HepG2 (cell line): ENCODE data around the gene PELI3. TPM values are rescaled to one million over a fixed set of nuclear protein-coding genes. Genes with fewer than 3 reads are reported as not detected.

Source experiments
- BORCS8-MEF2B ChIP-seq: sonication (generic); formaldehyde crosslinking; IDR thresholded peaks from 2 replicates; pipeline ENCODE4 v1.8.0; 2022; ENCODE audit warnings: mild to moderate bottlenecking, missing genetic modification reagents
- ELF1 ChIP-seq: sonication (generic); formaldehyde crosslinking; IDR thresholded peaks from 2 replicates; pipeline ENCODE4 v1.4.0; 2020; ENCODE audit warnings: missing genetic modification reagents
- ETV6 ChIP-seq: sonication (generic); formaldehyde crosslinking; conservative IDR thresholded peaks from 2 replicates; pipeline ENCODE4 v1.4.0; 2020; ENCODE audit warnings: missing genetic modification reagents
- GABPA ChIP-seq, 2 experiments: IDR thresholded peaks; 2 replicates each; pipeline ENCODE4 v1.6.1; 2011 to 2016; ENCODE audit warnings: low read depth in 2 of 2, low read length in 1 of 2, missing biosample characterization in 1 of 2, missing genetic modification characterization in 1 of 2
- IRX3 ChIP-seq: sonication (generic); formaldehyde crosslinking; IDR thresholded peaks from 2 replicates; pipeline ENCODE4 v1.8.1; 2023; ENCODE audit warnings: mild to moderate bottlenecking, low read depth, missing genetic modification reagents, borderline replicate concordance
- POGZ ChIP-seq: sonication (generic); formaldehyde crosslinking; IDR thresholded peaks from 2 replicates; pipeline ENCODE4 v1.4.0; 2020; ENCODE audit warnings: mild to moderate bottlenecking, missing genetic modification reagents
- POLR2A ChIP-seq, 2 experiments: IDR thresholded peaks; 2 replicates each; pipeline ENCODE4 v1.6.1; 2011; ENCODE audit warnings: low read depth in 2 of 2, low read length in 2 of 2, mild to moderate bottlenecking in 1 of 2, moderate library complexity in 1 of 2; ENCODE audit not compliant: insufficient read depth in 1 of 2
- POLR2AphosphoS5 ChIP-seq: IDR thresholded peaks from 2 replicates; pipeline ENCODE4 v1.6.1; 2012; ENCODE audit warnings: low read depth, low read length
- PRPF4 ChIP-seq: fragments of 200-400 bp; formaldehyde crosslinking; IDR thresholded peaks from 2 replicates; pipeline ENCODE4 v1.6.1; 2016; ENCODE audit warnings: low read length, low read depth; ENCODE audit not compliant: poor library complexity, severe bottlenecking
- RAD21 ChIP-seq: fragments of 450-650 bp; formaldehyde crosslinking; IDR thresholded peaks from 2 replicates; pipeline ENCODE4 v1.5.0; 2020; ENCODE audit warnings: mild to moderate bottlenecking
- SKI ChIP-seq: fragments of 450-650 bp; IDR thresholded peaks from one replicate; pipeline ENCODE4 v1.6.1; 2018; ENCODE audit warnings: mild to moderate bottlenecking; ENCODE audit not compliant: partially characterized antibody
- STAG1 ChIP-seq: sonication (generic); formaldehyde crosslinking; IDR thresholded peaks from 2 replicates; pipeline ENCODE4 v1.4.0; 2020; ENCODE audit warnings: missing genetic modification reagents
- ZFX ChIP-seq: sonication (generic); formaldehyde crosslinking; IDR thresholded peaks from 2 replicates; pipeline ENCODE4 v1.4.0; 2020; ENCODE audit warnings: mild to moderate bottlenecking, low read depth, missing genetic modification reagents, moderate library complexity
- ZNF558 ChIP-seq: sonication (generic); formaldehyde crosslinking; IDR thresholded peaks from 2 replicates; pipeline ENCODE4 v1.9.0; 2022; ENCODE audit warnings: mild to moderate bottlenecking, missing genetic modification reagents, borderline replicate concordance
- polyA plus RNA-seq, 8 experiments: library from polyadenylated mRNA; depleted of rRNA in 3 of 8; stranded (reverse) in 7 of 8; unstranded in 1 of 8; fragments of >200 nt; fragmentation: Illumina TruSeq in 4 of 8; extraction: Trizol in 4 of 8; gene quantifications; 2 replicates each; pipeline versions ENCODE4 v1.2.1 to v1.2.3, GENCODE V29; 2011 to 2016; ENCODE audit warnings: low read depth in 4 of 8, missing spikeins in 1 of 8, mixed read lengths in 1 of 8; ENCODE audit not compliant: insufficient read depth in 1 of 8
- total RNA-seq, 5 experiments: library from RNA; depleted of rRNA; stranded (reverse); fragments of >200 nt; fragmentation: Illumina TruSeq; extraction: Trizol; gene quantifications; 2 replicates each; pipeline ENCODE4 v1.2.3, GENCODE V29; 2016; ENCODE audit warnings: low read depth in 1 of 5
- TF ChIP-seq, protein P1 (sequence below): sonication (generic); formaldehyde crosslinking; conservative IDR thresholded peaks from 2 replicates; pipeline ENCODE4 v1.4.0; 2020; ENCODE audit warnings: mild to moderate bottlenecking, missing genetic modification reagents, moderate library complexity
- TF ChIP-seq, protein P2 (sequence below): IDR thresholded peaks from 2 replicates; pipeline ENCODE4 v1.6.1; 2016; ENCODE audit warnings: low read depth, missing genetic modification reagents, missing compliant biosample characterization
- TF ChIP-seq, protein P3 (sequence below): sonication (generic); formaldehyde crosslinking; IDR thresholded peaks from 2 replicates; pipeline ENCODE4 v1.4.0; 2020; ENCODE audit warnings: mild to moderate bottlenecking, missing genetic modification reagents
- TF ChIP-seq, protein P4 (sequence below): conservative IDR thresholded peaks from 2 replicates; pipeline ENCODE4 v1.6.1; 2018; ENCODE audit warnings: missing genetic modification reagents

PELI3 gene
- total and polyA plus RNA-seq, 2 of the 13 experiments (the other 11 are each of a cell fraction or from before 2014, with no cell fraction given), result 2.0 to 4.0 TPM

DNA sequence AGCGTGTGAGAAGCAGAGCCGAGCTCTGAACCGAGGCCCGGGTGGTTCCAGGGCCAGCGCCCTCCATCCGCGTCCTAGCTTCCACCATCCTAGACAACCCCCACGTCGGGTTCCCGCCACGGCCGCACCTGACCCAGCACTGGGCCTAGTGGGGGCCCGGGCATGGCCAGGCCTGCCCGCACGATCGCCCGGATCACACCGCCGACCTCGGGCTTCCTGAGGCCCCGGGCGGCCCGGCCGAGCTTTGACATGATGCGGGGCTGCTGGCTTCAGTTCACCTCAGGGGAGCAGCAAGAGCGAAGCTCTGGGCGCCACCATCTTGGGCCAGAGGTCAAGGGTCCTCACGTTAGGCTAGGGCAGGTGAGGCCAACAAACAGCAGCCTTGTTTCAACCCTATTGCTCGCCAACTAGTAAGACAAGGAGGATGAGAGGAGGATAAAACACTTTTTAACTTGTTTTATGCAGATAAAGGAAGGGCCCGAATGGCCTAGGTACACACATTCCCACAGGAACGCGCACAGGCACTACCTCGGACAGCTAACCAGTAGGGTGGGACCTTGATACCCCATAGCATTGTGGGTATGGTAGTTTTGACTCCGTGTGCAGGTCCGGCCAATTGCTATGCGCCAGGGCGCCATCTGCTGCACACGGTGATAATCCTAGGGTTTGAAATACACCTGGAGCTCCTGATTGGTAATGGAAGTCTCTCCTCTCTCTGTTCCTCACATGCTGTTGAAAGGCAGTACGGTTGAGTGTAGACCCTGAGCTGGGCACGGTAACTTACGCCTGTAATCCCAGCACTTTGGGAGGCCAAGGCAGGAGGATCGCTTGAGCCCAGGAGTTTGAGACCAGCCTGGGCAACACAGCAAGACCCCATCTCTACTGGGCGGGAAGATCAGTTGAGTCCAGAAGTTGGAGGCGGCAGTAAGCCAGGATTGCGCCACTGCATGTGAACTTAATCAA, 27.9 kb upstream of the PELI3 start, which contains the start of gene MRPL11 (continued):
- TF ChIP-seq, protein P1, sequence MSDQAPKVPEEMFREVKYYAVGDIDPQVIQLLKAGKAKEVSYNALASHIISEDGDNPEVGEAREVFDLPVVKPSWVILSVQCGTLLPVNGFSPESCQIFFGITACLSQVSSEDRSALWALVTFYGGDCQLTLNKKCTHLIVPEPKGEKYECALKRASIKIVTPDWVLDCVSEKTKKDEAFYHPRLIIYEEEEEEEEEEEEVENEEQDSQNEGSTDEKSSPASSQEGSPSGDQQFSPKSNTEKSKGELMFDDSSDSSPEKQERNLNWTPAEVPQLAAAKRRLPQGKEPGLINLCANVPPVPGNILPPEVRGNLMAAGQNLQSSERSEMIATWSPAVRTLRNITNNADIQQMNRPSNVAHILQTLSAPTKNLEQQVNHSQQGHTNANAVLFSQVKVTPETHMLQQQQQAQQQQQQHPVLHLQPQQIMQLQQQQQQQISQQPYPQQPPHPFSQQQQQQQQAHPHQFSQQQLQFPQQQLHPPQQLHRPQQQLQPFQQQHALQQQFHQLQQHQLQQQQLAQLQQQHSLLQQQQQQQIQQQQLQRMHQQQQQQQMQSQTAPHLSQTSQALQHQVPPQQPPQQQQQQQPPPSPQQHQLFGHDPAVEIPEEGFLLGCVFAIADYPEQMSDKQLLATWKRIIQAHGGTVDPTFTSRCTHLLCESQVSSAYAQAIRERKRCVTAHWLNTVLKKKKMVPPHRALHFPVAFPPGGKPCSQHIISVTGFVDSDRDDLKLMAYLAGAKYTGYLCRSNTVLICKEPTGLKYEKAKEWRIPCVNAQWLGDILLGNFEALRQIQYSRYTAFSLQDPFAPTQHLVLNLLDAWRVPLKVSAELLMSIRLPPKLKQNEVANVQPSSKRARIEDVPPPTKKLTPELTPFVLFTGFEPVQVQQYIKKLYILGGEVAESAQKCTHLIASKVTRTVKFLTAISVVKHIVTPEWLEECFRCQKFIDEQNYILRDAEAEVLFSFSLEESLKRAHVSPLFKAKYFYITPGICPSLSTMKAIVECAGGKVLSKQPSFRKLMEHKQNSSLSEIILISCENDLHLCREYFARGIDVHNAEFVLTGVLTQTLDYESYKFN (CRISPR knock-in tag), result peak; percentile 46
- TF ChIP-seq RAD21 (CRISPR knock-in tag) (no peak), POLR2AphosphoS5 (peak; percentile 61), IRX3 (CRISPR knock-in tag) (no peak), ZFX (CRISPR knock-in tag) (peak; percentile 84), ELF1 (peak; percentile 51; the same call in 1 of the 2 replicates), GABPA (IDR thresholded peaks at IDR 0.05; ENCODE audit: low read depth, low read length) (no peak), GABPA (CRISPR knock-in tag; IDR thresholded peaks at IDR 0.05; ENCODE audit: low read depth) (peak; percentile 71), POGZ (CRISPR knock-in tag) (no peak), ZNF558 (CRISPR knock-in tag) (no peak), PRPF4 (no peak), POLR2A (IDR thresholded peaks at IDR 0.05; ENCODE audit: insufficient read depth in 1 of 2, low read depth in 2 of 2, low read length in 2 of 2) (peak; percentile 67 to 78; a peak in 3 of 4 replicates), STAG1 (0 out of 2 replicates have a peak, but pooled peaks have one; percentile 38), ETV6 (CRISPR knock-in tag) (0 out of 2 replicates have a peak, but pooled peaks have one; percentile 44), SKI (no peak), BORCS8-MEF2B (no peak)
- TF ChIP-seq, protein P2, sequence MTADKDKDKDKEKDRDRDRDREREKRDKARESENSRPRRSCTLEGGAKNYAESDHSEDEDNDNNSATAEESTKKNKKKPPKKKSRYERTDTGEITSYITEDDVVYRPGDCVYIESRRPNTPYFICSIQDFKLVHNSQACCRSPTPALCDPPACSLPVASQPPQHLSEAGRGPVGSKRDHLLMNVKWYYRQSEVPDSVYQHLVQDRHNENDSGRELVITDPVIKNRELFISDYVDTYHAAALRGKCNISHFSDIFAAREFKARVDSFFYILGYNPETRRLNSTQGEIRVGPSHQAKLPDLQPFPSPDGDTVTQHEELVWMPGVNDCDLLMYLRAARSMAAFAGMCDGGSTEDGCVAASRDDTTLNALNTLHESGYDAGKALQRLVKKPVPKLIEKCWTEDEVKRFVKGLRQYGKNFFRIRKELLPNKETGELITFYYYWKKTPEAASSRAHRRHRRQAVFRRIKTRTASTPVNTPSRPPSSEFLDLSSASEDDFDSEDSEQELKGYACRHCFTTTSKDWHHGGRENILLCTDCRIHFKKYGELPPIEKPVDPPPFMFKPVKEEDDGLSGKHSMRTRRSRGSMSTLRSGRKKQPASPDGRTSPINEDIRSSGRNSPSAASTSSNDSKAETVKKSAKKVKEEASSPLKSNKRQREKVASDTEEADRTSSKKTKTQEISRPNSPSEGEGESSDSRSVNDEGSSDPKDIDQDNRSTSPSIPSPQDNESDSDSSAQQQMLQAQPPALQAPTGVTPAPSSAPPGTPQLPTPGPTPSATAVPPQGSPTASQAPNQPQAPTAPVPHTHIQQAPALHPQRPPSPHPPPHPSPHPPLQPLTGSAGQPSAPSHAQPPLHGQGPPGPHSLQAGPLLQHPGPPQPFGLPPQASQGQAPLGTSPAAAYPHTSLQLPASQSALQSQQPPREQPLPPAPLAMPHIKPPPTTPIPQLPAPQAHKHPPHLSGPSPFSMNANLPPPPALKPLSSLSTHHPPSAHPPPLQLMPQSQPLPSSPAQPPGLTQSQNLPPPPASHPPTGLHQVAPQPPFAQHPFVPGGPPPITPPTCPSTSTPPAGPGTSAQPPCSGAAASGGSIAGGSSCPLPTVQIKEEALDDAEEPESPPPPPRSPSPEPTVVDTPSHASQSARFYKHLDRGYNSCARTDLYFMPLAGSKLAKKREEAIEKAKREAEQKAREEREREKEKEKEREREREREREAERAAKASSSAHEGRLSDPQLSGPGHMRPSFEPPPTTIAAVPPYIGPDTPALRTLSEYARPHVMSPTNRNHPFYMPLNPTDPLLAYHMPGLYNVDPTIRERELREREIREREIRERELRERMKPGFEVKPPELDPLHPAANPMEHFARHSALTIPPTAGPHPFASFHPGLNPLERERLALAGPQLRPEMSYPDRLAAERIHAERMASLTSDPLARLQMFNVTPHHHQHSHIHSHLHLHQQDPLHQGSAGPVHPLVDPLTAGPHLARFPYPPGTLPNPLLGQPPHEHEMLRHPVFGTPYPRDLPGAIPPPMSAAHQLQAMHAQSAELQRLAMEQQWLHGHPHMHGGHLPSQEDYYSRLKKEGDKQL (CRISPR knock-in tag), result no peak
- TF ChIP-seq, protein P3, sequence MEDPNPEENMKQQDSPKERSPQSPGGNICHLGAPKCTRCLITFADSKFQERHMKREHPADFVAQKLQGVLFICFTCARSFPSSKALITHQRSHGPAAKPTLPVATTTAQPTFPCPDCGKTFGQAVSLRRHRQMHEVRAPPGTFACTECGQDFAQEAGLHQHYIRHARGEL, result peak; percentile 62; the same call in 1 of the 2 replicates
- TF ChIP-seq, protein P4, sequence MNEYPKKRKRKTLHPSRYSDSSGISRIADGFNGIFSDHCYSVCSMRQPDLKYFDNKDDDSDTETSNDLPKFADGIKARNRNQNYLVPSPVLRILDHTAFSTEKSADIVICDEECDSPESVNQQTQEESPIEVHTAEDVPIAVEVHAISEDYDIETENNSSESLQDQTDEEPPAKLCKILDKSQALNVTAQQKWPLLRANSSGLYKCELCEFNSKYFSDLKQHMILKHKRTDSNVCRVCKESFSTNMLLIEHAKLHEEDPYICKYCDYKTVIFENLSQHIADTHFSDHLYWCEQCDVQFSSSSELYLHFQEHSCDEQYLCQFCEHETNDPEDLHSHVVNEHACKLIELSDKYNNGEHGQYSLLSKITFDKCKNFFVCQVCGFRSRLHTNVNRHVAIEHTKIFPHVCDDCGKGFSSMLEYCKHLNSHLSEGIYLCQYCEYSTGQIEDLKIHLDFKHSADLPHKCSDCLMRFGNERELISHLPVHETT (CRISPR knock-in tag), result no peak
